ENCODE results near the gene SUMF2. TPM values are rescaled to one million over a fixed set of nuclear protein-coding genes. Genes with fewer than 3 reads are reported as not detected.
"Not testable (repeated sequence)": the region's sequence is repeated elsewhere in the genome, so short reads cannot be mapped to it uniquely, and the experiment has no call there.

The SUMF2 gene
- total RNA-seq, 1 donor from 2014 or later = 232 TPM

DNA sequence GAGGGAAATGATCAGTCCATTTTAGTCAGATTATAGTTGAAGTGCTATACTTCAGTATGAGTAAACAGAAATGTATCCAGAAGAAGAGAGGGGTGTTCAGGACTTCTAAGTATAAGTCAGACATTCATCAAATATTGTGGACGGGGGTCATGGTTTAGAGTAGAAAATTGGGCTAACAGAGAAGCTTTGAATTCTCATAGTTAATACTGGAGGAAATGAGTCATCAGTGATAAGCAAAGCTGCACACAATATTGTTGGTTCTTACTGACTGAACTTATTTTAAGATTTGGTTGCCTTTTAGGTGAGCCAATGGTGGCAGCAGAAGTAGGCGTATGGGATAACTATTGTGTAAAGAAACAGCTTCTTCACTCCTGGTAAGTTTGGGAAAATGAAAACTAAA lies 1.7 kb upstream of the SUMF2 start:
- peak; percentile 40 to 71 for DNase-seq (ENCODE audit: low read depth in 2 of 2)

GRCh38 chr7:56063500-56063881 lies 595 bp upstream of the SUMF2 start:
- DNase-seq (ENCODE audit: low read depth in 2 of 2) = no peak

GRCh38 chr7:56066376-56066775 lies 2.3 kb downstream of the SUMF2 start:
- DNase-seq (ENCODE audit: low read depth in 2 of 2) = not testable (repeated sequence)

GRCh38 chr7:56074371-56074791 lies 10.3 kb downstream of the SUMF2 start:
- DNase-seq (ENCODE audit: low read depth in 2 of 2) = peak; percentile 87 to 91

- DNase-seq (ENCODE audit: low read depth in 2 of 2) = no peak
These were observed 13.6 kb downstream of the SUMF2 start for GRCh38 chr7:56077681-56078080.

- DNase-seq (ENCODE audit: low read depth in 2 of 2) = no peak
These were observed 14.1 kb downstream of the SUMF2 start for GRCh38 chr7:56078196-56078595.

DNA sequence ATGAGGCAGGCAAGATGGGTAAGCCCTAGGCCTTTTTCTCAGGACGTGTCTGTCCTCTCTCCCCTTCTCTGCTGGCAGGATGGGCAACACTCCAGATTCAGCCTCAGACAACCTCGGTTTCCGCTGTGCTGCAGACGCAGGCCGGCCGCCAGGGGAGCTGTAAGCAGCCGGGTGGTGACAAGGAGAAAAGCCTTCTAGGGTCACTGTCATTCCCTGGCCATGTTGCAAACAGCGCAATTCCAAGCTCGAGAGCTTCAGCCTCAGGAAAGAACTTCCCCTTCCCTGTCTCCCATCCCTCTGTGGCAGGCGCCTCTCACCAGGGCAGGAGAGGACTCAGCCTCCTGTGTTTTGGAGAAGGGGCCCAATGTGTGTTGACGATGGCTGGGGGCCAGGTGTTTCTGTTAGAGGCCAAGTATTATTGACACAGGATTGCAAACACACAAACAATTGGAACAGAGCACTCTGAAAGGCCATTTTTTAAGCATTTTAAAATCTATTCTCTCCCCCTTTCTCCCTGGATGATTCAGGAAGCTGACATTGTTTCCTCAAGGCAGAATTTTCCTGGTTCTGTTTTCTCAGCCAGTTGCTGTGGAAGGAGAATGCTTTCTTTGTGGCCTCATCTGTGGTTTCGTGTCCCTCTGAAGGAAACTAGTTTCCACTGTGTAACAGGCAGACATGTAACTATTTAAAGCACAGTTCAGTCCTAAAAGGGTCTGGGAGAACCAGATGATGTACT lies 15.5 kb downstream of the SUMF2 start:
- peak; percentile 68 to 79 for DNase-seq (ENCODE audit: low read depth in 2 of 2)

- not testable (repeated sequence) for DNase-seq (ENCODE audit: low read depth in 2 of 2)
These were observed 16.8 kb downstream of the SUMF2 start for GRCh38 chr7:56080726-56081435.

- DNase-seq (ENCODE audit: low read depth in 2 of 2) = no peak
These were observed 17.7 kb downstream of the SUMF2 start for GRCh38 chr7:56081626-56082340.

GRCh38 chr7:56083150-56083785 lies 19.2 kb downstream of the SUMF2 start:
- DNase-seq (ENCODE audit: low read depth in 2 of 2) = peak; percentile 34 to 57

DNA sequence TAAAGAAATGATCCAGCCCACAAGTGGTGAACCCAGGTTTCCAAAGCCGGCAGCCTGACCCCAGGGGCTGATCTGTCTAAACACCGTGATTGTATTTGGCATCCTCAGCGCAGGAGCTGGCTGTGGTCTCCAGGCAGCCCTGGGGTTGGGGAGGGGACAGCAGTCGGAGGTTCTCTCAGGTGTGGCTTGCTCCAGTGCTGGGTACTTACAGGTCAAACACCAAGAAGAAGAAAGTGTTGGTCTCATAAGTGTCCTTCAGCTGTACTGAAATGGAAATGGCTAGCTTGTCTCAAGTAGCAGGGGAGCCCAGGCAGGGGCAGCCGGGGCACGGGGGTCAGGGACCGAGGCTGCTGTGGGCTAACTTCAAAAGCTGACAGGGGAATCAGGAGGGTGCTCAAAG lies 22.7 kb downstream of the SUMF2 start:
- DNase-seq (ENCODE audit: low read depth in 2 of 2) = no peak

DNA sequence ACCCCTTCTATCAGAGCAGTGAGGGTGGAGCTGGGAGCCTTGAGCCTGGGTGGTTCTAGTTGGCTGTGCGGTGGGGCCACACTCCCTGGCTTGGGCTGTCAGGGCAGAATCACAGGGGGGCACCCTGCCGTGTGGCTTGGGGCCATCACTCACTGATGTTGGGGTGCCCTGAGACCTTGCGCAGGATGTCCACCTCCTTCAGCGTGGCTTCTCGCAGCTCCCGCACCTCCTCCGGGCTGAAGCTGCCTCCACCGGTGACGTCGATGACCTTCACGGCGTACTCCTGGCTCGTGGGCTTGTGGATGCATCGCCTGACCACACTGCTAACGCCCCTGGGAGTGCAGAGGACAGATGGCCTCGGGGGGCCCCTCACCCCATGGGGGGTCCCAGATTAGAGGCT lies 23.4 kb downstream of the SUMF2 start:
- DNase-seq (ENCODE audit: low read depth in 2 of 2) = no peak

- no peak for DNase-seq (ENCODE audit: low read depth in 2 of 2)
These were observed 27.5 kb downstream of the SUMF2 start for GRCh38 chr7:56091591-56091990.

GRCh38 chr7:56092388-56092787 lies 28.3 kb downstream of the SUMF2 start:
- DNase-seq (ENCODE audit: low read depth in 2 of 2) = not testable (repeated sequence)

DNA sequence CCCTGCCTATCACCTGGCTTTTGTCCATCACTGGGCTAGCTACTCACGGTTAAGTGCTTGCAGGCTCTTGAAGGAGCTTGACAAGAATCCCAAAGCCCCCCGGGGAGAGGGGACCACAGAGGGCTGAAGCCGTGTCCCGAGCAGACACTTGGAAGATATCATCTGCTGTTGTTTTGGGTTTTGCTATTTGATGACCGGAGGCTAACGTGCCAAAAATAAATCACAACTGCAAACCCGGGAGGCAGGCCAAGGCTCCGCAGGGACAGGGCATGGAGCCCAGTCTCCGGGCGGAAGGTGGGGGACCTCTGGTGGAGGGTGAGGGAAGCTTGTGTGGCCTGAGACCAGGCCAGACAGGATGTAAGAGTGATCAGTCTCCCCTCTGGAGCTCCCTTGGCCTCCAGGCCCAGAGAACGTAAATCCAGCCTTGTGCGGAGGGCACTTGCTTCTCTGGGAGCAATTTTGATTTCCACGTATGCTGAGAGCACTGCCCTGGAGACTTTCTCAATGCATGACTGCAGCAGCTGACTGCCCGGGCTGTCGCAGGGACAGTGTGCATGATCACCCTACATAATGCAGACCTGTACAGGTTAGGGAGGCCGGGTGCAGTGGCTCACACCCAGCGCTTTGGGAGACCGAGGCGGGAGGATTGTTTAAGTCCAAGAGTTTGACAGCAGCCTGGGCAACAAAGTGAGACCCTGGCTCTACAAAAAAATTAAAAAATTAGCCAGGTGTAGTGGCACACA lies 28.9 kb downstream of the SUMF2 start, which contains the start of gene PHKG1:
TSS of gene PHKG1 (minus strand) at position 164 of the 743 bp plus-strand sequence. CDS start 4,011 bp downstream, outside the sequence.
- DNase-seq (ENCODE audit: low read depth in 2 of 2) = peak; percentile 83 to 85

DNA sequence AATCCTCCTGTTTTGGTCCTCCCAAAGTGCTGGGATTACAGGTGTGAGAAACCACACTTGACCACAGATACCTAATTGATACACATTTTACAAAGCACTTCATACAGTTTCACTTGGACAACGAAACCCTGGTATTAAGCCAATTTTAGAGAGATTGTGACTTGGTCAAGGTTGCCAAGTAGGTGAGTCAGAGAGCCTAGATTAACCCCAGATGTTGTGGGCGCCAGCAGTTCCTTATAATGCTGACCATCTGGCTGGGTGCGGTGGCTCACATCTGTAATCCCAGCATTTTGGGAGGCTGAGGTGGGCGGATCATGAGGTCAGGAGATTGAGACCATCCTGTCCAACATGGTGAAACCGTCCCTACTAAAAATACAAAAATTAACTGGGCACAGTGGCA lies 33.6 kb downstream of the SUMF2 start:
- peak in 1 of 2 donors; percentile 39 for DNase-seq (ENCODE audit: low read depth in 2 of 2)

DNA sequence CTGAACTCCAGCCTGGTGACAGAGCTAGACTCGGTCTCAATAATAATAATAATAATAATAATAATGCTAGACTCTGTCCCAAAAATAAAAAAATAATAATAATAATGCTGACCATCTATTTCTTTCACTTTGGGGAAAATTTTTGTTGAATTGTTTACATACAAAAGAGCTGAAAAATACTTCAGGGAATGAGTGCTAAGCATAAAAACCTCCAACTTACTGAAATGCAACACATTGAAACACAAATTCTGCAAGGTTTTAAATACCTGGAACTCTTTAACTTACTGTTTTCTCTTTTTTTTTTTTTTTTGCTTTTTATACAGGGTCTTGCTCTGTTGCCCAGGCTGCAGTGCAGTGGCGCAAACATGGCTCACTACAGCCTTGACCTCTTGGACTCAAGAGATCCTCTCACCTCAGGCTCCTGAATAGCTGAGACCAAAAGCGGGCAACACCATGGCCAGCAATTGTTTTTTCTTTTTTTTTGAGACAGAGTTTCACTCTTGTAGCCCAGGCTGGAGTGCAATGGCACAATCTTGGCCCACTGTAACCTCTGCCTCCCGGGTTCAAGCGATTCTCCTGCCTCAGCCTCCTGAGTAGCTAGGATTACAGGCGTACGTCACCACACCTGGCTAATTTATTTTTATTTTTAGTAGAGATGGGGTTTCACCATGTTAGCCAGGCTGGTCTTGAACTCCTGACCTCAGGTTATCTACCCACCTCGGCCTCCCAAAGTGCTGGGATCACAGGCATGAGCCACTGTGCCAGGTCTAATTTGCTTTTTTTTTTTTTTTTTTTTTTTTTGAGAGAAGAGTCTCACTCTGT lies 34.3 kb downstream of the SUMF2 start:
- not testable (repeated sequence) for DNase-seq (ENCODE audit: low read depth in 2 of 2)

- no peak for DNase-seq (ENCODE audit: low read depth in 2 of 2)
These were observed 35.6 kb downstream of the SUMF2 start for GRCh38 chr7:56099653-56100052.

- not testable (repeated sequence) for DNase-seq (ENCODE audit: low read depth in 2 of 2)
These were observed 40.1 kb downstream of the SUMF2 start for GRCh38 chr7:56104138-56104537.

DNA sequence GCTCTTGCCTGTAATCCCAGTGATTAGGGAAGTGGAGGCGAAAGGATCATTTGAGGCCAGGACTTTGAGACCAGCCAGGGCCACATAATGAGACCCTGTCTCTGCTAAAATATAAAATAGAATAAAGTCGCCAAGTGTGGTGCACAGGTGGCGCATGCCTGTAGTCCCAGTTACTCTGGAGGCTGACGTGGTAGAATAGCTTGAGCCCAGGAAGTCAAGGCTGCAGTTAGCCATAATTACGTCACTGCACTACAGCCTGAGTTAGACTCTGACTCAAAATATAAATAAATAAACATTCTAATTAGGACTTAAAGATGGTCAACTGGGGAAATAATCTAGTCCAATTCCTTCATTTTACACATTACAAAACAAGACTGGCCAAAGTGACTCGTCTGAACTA lies 41.4 kb downstream of the SUMF2 start:
- DNase-seq (ENCODE audit: low read depth in 2 of 2) = peak; percentile 46 to 88

Measured in lung microvascular endothelial cell (primary cell).